Parathyroid adenoma (tissue), 2 donors: ENCODE measurements around the gene ST14.

ENCODE experiments used
- H2AFZ ChIP-seq: fragments of 300-600 bp; sonication (generic); one replicate; pipeline ENCODE4 v1.7.0; 2017; ENCODE audit warnings: antibody characterized with exemption, mild to moderate bottlenecking
- H3K27ac ChIP-seq: fragments of 300-600 bp; sonication (generic); one replicate; pipeline ENCODE4 v1.7.0; 2017
- H3K27me3 ChIP-seq: fragments of 300-600 bp; sonication (generic); one replicate; pipeline ENCODE4 v1.7.0; 2017; ENCODE audit warnings: low read length; ENCODE audit not compliant: control insufficient read depth, insufficient read depth
- H3K36me3 ChIP-seq: fragments of 300-600 bp; sonication (generic); one replicate; pipeline ENCODE4 v1.7.0; 2017; ENCODE audit warnings: low read length; ENCODE audit not compliant: control insufficient read depth, insufficient read depth
- H3K4me1 ChIP-seq: fragments of 300-600 bp; sonication (generic); one replicate; pipeline ENCODE4 v1.7.0; 2017; ENCODE audit warnings: control low read depth
- H3K4me2 ChIP-seq: fragments of 300-600 bp; sonication (generic); one replicate; pipeline ENCODE4 v1.7.0; 2017; ENCODE audit warnings: low read length
- H3K4me3 ChIP-seq: fragments of 300-600 bp; sonication (generic); one replicate; pipeline ENCODE4 v1.7.0; 2017; ENCODE audit warnings: low read depth, low read length
- H3K79me2 ChIP-seq: fragments of 300-600 bp; sonication (generic); one replicate; pipeline ENCODE4 v1.7.0; 2017; ENCODE audit warnings: control low read depth
- H3K9ac ChIP-seq: fragments of 300-600 bp; sonication (generic); one replicate; pipeline ENCODE4 v1.7.0; 2017; ENCODE audit warnings: mild to moderate bottlenecking
- H3K9me3 ChIP-seq: fragments of 300-600 bp; sonication (generic); one replicate; pipeline ENCODE4 v1.7.0; 2017; ENCODE audit warnings: low read length; ENCODE audit not compliant: control insufficient read depth
- TF ChIP-seq, protein P1 (sequence below): fragments of 300-600 bp; sonication (generic); IDR thresholded peaks from one replicate; pipeline ENCODE4 v1.7.0; 2017; ENCODE audit warnings: antibody characterized with exemption, mild to moderate bottlenecking
- donor health status: primary hyperparathyroidism.

ST14 gene

GRCh38 chr11:130161441-130162145 is 2.0 kb downstream of the ST14 start:
- Histone ChIP-seq H3K9me3 (no peaks in the 10 kb centered on the region), H3K9ac (no peak overlapping the region), H3K27me3 (no peaks in the 10 kb centered on the region), H3K79me2 (peaks cover 22% of the 10 kb centered on the region), H3K4me2 (peak overlapping the region; percentile 82), H3K27ac (no peak overlapping the region), H3K4me1 (peaks cover 9% of the 10 kb centered on the region), H3K36me3 (no peaks in the 10 kb centered on the region), H3K4me3 (peak overlapping the region; percentile 66), H2AFZ (no peak overlapping the region)
- TF ChIP-seq, protein P1, sequence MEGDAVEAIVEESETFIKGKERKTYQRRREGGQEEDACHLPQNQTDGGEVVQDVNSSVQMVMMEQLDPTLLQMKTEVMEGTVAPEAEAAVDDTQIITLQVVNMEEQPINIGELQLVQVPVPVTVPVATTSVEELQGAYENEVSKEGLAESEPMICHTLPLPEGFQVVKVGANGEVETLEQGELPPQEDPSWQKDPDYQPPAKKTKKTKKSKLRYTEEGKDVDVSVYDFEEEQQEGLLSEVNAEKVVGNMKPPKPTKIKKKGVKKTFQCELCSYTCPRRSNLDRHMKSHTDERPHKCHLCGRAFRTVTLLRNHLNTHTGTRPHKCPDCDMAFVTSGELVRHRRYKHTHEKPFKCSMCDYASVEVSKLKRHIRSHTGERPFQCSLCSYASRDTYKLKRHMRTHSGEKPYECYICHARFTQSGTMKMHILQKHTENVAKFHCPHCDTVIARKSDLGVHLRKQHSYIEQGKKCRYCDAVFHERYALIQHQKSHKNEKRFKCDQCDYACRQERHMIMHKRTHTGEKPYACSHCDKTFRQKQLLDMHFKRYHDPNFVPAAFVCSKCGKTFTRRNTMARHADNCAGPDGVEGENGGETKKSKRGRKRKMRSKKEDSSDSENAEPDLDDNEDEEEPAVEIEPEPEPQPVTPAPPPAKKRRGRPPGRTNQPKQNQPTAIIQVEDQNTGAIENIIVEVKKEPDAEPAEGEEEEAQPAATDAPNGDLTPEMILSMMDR: no peak

DNA sequence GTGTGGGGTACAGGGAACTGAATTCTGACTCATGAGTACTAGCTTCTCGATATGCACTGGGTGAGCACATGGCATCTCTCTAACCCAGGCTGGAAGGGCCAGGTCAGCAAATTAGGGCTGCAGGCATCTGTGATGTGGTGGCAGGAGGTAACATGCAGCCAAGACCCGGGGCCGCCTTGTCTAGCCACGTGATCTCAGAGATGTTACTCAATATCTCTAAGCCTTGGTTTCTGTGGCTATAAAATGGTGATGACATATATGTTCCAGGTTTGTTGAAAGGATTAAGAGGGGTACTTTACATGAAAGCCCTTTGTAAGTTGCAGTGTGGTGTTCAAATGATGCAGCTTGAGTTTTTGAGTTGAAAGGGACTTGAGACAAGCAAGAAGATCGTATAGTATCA is 3.2 kb downstream of the ST14 start:
- Histone ChIP-seq H3K4me1 (peaks cover 9% of the 10 kb centered on the region), H3K4me3 (no peak overlapping the region), H3K27me3 (no peaks in the 10 kb centered on the region), H3K79me2 (peaks cover 23% of the 10 kb centered on the region), H3K36me3 (no peaks in the 10 kb centered on the region), H2AFZ (no peak overlapping the region), H3K4me2 (no peak overlapping the region), H3K27ac (peak overlapping the region; percentile 24), H3K9ac (no peak overlapping the region), H3K9me3 (no peaks in the 10 kb centered on the region)
- TF ChIP-seq, protein P1: no peak

GRCh38 chr11:130163346-130164220 is 4.0 kb downstream of the ST14 start:
- Histone ChIP-seq H2AFZ (no peak overlapping the region), H3K79me2 (peaks cover 28% of the 10 kb centered on the region), H3K27ac (peak overlapping the region; percentile 24), H3K9me3 (no peaks in the 10 kb centered on the region), H3K4me2 (no peak overlapping the region), H3K4me1 (peaks cover 9% of the 10 kb centered on the region), H3K9ac (no peak overlapping the region), H3K36me3 (no peaks in the 10 kb centered on the region), H3K4me3 (no peak overlapping the region), H3K27me3 (no peaks in the 10 kb centered on the region)
- TF ChIP-seq, protein P1: no peak

GRCh38 chr11:130164221-130164570 is 4.6 kb downstream of the ST14 start:
- H2AFZ ChIP-seq: no peak overlapping the region
- no peak overlapping the region for H3K27ac ChIP-seq
- TF ChIP-seq, protein P1: no peak
- no peaks in the 10 kb centered on the region for H3K9me3 ChIP-seq
- H3K79me2 ChIP-seq: peaks cover 28% of the 10 kb centered on the region
- no peaks in the 10 kb centered on the region for H3K27me3 ChIP-seq
- no peak overlapping the region for H3K9ac ChIP-seq
- H3K4me3 ChIP-seq: no peak overlapping the region
- peaks cover 9% of the 10 kb centered on the region for H3K4me1 ChIP-seq
- no peak overlapping the region for H3K4me2 ChIP-seq
- no peaks in the 10 kb centered on the region for H3K36me3 ChIP-seq
